Esophagus squamous epithelium (tissue), 4 donors: ENCODE measurements around the gene FAM216B.

Experiments
- CTCF ChIP-seq, 6 experiments: fragments of 450-650 bp in 4 of 6; fragments of 200-600 bp in 2 of 6; sonication (generic) in 2 of 6; IDR thresholded peaks; one replicate each; pipeline ENCODE4 v1.5.1; 2016 to 2019; ENCODE audit warnings: antibody characterized with exemption in 6 of 6, mild to moderate bottlenecking in 4 of 6, moderate library complexity in 4 of 6
- POLR2A ChIP-seq, 4 donors: fragments of 450-650 bp; IDR thresholded peaks; one replicate each; pipeline ENCODE4 v1.6.1; 2017; ENCODE audit warnings: antibody characterized with exemption in 4 of 4, mild to moderate bottlenecking in 4 of 4, moderate library complexity in 3 of 4

- TF ChIP-seq CTCF (IDR thresholded peaks at IDR 0.05) (no peak), POLR2A (IDR thresholded peaks at IDR 0.05) (no peak)
Observed at GRCh38 chr13:42816538-42816937, 35.2 kb downstream of the FAM216B start.
